ENCODE measurements around the gene CD2. TPM values are rescaled to one million over a fixed set of nuclear protein-coding genes. Genes with fewer than 3 reads are reported as not detected.

The CD2 gene
- total RNA-seq, 1 donor from 2014 or later, result 1.5 TPM

DNA sequence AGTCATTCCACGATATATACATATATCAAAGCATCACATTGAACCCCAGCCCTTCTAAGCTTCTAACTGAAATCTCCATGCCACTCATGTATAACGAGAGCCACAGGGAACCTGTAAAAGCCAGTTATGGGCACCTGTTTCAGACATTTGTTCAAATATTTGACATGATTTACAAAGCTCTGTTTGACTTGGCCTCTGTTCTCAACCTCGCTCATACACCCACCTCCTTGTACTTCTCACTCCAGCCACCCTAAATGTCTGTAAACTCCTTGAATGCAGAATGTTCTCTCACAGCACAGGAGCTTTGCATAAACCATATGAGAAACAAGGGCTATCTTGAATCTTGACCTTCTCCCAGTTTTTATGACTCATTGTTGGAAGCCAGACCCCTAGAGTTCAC, 36.9 kb upstream of the CD2 start:
- Histone ChIP-seq H4K20me1 (ENCODE audit: low read depth) (no peaks in the 10 kb centered on the region), H3K27me3 (no peaks in the 10 kb centered on the region), H2AFZ (replicated peaks) (no peak overlapping the region), H3F3A (ENCODE audit: low read depth) (no peaks in the 10 kb centered on the region), H3K79me2 (ENCODE audit: low read depth) (no peaks in the 10 kb centered on the region), H3K4me2 (no peak overlapping the region), H3K9ac (no peak overlapping the region), H3K4me3 (no peak overlapping the region), H3K4me1 (peaks cover 6% of the 10 kb centered on the region), H3K27ac (no peak overlapping the region), H3K9me3 (ENCODE audit: low read depth) (no peaks in the 10 kb centered on the region), H3K36me3 (no peaks in the 10 kb centered on the region)
- H3K9me3 Mint-ChIP-seq, result peaks cover 8% of the 10 kb centered on the region
- H3K36me3 Mint-ChIP-seq, result no peaks in the 10 kb centered on the region
- TF ChIP-seq EZH2 (IDR thresholded peaks at IDR 0.05), result no peak
- TF ChIP-seq EZH2phosphoT487 (IDR thresholded peaks at IDR 0.05), result no peak
- TF ChIP-seq, protein P1, sequence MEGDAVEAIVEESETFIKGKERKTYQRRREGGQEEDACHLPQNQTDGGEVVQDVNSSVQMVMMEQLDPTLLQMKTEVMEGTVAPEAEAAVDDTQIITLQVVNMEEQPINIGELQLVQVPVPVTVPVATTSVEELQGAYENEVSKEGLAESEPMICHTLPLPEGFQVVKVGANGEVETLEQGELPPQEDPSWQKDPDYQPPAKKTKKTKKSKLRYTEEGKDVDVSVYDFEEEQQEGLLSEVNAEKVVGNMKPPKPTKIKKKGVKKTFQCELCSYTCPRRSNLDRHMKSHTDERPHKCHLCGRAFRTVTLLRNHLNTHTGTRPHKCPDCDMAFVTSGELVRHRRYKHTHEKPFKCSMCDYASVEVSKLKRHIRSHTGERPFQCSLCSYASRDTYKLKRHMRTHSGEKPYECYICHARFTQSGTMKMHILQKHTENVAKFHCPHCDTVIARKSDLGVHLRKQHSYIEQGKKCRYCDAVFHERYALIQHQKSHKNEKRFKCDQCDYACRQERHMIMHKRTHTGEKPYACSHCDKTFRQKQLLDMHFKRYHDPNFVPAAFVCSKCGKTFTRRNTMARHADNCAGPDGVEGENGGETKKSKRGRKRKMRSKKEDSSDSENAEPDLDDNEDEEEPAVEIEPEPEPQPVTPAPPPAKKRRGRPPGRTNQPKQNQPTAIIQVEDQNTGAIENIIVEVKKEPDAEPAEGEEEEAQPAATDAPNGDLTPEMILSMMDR (IDR thresholded peaks at IDR 0.05), result no peak
- H3K27me3 Mint-ChIP-seq (ENCODE audit: insufficient read depth, low read depth), result no peaks in the 10 kb centered on the region
- no peak for DNase-seq (ENCODE audit: low spot score)
- no peak overlapping the region for H3K4me3 Mint-ChIP-seq
- peaks cover 4% of the 10 kb centered on the region for H3K4me1 Mint-ChIP-seq
- H3K27ac Mint-ChIP-seq, result no peak overlapping the region

- Histone ChIP-seq H4K20me1 (ENCODE audit: low read depth) (no peaks in the 10 kb centered on the region), H3K9me3 (ENCODE audit: low read depth) (no peaks in the 10 kb centered on the region), H3K9ac (no peak overlapping the region), H3K4me3 (no peak overlapping the region), H3K27me3 (no peaks in the 10 kb centered on the region), H3K27ac (no peak overlapping the region), H2AFZ (replicated peaks) (no peak overlapping the region), H3K4me2 (no peak overlapping the region), H3K79me2 (ENCODE audit: low read depth) (no peaks in the 10 kb centered on the region), H3K36me3 (no peaks in the 10 kb centered on the region), H3F3A (ENCODE audit: low read depth) (no peaks in the 10 kb centered on the region), H3K4me1 (no peaks in the 10 kb centered on the region)
- H3K9me3 Mint-ChIP-seq, result peaks cover 8% of the 10 kb centered on the region
- no peak overlapping the region for H3K4me3 Mint-ChIP-seq
- TF ChIP-seq, protein P1 (IDR thresholded peaks at IDR 0.05), result no peak
- no peak overlapping the region for H3K27ac Mint-ChIP-seq
- H3K36me3 Mint-ChIP-seq, result no peaks in the 10 kb centered on the region
- no peaks in the 10 kb centered on the region for H3K4me1 Mint-ChIP-seq
- DNase-seq (ENCODE audit: low spot score), result no peak
- no peaks in the 10 kb centered on the region for H3K27me3 Mint-ChIP-seq (ENCODE audit: insufficient read depth, low read depth)
These were observed 33.7 kb upstream of the CD2 start for GRCh38 chr1:116720364-116721038.

GRCh38 chr1:116721039-116721405, 33.2 kb upstream of the CD2 start:
- Histone ChIP-seq H2AFZ (replicated peaks) (no peak overlapping the region), H4K20me1 (ENCODE audit: low read depth) (no peaks in the 10 kb centered on the region), H3K9me3 (ENCODE audit: low read depth) (no peaks in the 10 kb centered on the region), H3K4me3 (no peak overlapping the region), H3K36me3 (no peaks in the 10 kb centered on the region), H3K4me1 (no peaks in the 10 kb centered on the region), H3F3A (ENCODE audit: low read depth) (no peaks in the 10 kb centered on the region), H3K4me2 (no peak overlapping the region), H3K9ac (no peak overlapping the region), H3K79me2 (ENCODE audit: low read depth) (no peaks in the 10 kb centered on the region), H3K27me3 (no peaks in the 10 kb centered on the region), H3K27ac (no peak overlapping the region)
- Mint-ChIP-seq H3K4me1 (no peaks in the 10 kb centered on the region), H3K4me3 (no peak overlapping the region), H3K27ac (no peak overlapping the region), H3K27me3 (ENCODE audit: insufficient read depth, low read depth) (no peaks in the 10 kb centered on the region), H3K9me3 (peaks cover 8% of the 10 kb centered on the region), H3K36me3 (no peaks in the 10 kb centered on the region)
- DNase-seq (ENCODE audit: low spot score), result no peak
- TF ChIP-seq EZH2 (IDR thresholded peaks at IDR 0.05), result no peak
- TF ChIP-seq EZH2phosphoT487 (IDR thresholded peaks at IDR 0.05), result no peak
- TF ChIP-seq, protein P1 (IDR thresholded peaks at IDR 0.05), result no peak
